Urinary bladder (tissue), 4 donors: ENCODE results near the gene DES. TPM values are rescaled to one million over a fixed set of nuclear protein-coding genes. Genes with fewer than 3 reads are reported as not detected.

Experiments
- DNase-seq: peaks from one replicate; pipeline ENCODE4 v3.0.0-alpha.2; 2015; ENCODE audit errors: extremely low spot score
- H3K27ac ChIP-seq: one replicate; pipeline ENCODE4 v1.5.1; 2013; ENCODE audit warnings: low read depth, mild to moderate bottlenecking, moderate library complexity
- H3K36me3 ChIP-seq: one replicate; pipeline ENCODE4 v1.6.1; 2013; ENCODE audit warnings: mild to moderate bottlenecking, moderate library complexity; ENCODE audit not compliant: insufficient read depth
- H3K4me1 ChIP-seq: one replicate; pipeline ENCODE4 v1.6.1; 2013; ENCODE audit warnings: mild to moderate bottlenecking, moderate library complexity; ENCODE audit not compliant: insufficient read depth
- H3K4me3 ChIP-seq: one replicate; pipeline ENCODE4 v1.5.1; 2013; ENCODE audit warnings: low read depth, low read length
- whole genome bisulfite sequencing: extraction: QIAGEN DNeasy Blood & Tissue Kit; methylation state at CpG from one replicate; pipeline ENCODE4 v1.1.7; 2013; 5-methylcytosine and 5-hydroxymethylcytosine counted together
- polyA plus RNA-seq: library from polyadenylated mRNA; stranded (reverse); fragments of 200-250 nt; gene quantifications from one replicate; pipeline ENCODE4 v1.2.3, GENCODE V29; 2013
- total RNA-seq: library from RNA; depleted of rRNA; stranded (reverse); fragments of >200 nt; gene quantifications from one replicate; pipeline ENCODE4 v1.2.3, GENCODE V29; 2014
- donor health status: healthy with polysubstance abuse.
- donor health status: healthy.

DES gene
- total RNA-seq: 1,909 TPM
- polyA plus RNA-seq: 8,236 TPM

DNA sequence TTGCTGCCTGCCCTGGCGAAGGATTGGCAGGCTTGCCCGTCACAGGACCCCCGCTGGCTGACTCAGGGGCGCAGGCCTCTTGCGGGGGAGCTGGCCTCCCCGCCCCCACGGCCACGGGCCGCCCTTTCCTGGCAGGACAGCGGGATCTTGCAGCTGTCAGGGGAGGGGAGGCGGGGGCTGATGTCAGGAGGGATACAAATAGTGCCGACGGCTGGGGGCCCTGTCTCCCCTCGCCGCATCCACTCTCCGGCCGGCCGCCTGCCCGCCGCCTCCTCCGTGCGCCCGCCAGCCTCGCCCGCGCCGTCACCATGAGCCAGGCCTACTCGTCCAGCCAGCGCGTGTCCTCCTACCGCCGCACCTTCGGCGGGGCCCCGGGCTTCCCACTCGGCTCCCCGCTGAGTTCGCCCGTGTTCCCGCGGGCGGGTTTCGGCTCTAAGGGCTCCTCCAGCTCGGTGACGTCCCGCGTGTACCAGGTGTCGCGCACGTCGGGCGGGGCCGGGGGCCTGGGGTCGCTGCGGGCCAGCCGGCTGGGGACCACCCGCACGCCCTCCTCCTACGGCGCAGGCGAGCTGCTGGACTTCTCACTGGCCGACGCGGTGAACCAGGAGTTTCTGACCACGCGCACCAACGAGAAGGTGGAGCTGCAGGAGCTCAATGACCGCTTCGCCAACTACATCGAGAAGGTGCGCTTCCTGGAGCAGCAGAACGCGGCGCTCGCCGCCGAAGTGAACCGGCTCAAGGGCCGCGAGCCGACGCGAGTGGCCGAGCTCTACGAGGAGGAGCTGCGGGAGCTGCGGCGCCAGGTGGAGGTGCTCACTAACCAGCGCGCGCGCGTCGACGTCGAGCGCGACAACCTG is at the start of gene DES:
Gene DES, plus strand, starts transcription at position 223 of the 857 bp plus-strand sequence. Its CDS starts 86 bp downstream, at position 309.
- DNase-seq: no peak
- no peaks in the 10 kb centered on the region for H3K36me3 ChIP-seq
- peak within 1 kb of the TSS; percentile 35 for H3K4me3 ChIP-seq
- H3K27ac ChIP-seq: no peak within 1 kb of the TSS
- WGBS: 5% methylated on average over 98 of the region's 98 CpGs
- H3K4me1 ChIP-seq: no peaks in the 10 kb centered on the region

DNA sequence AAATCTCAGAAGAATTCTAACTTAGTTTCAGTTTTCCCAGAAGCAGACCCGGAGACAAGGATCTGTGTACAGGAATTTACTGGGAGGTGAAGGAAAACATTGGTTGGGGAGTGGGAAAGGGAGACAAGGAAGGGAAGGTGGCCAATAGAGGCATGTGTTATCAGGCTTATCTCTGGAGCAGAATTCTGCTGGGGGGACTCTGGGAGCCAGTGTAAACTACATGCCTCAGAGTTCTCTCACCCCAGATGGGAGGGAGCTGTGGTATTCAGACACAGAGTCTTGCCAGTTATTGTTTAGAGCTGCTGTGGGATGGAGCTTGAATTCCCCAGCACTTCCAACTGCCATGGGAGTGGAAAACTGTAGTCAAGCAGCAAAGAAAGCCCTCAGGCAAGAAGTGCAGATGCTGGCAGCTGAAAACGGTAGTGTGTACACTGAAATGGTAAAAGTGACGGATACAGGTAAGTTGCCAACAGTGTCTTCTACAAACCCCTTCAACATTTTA is 49.4 kb upstream of the DES start:
- H3K4me3 ChIP-seq: no peak overlapping the region
- H3K36me3 ChIP-seq: no peaks in the 10 kb centered on the region
- no peak overlapping the region for H3K27ac ChIP-seq
- H3K4me1 ChIP-seq: no peaks in the 10 kb centered on the region
- DNase-seq: peak; percentile 32
- WGBS: 17% methylated on average over 3 of the region's 3 CpGs

DNA sequence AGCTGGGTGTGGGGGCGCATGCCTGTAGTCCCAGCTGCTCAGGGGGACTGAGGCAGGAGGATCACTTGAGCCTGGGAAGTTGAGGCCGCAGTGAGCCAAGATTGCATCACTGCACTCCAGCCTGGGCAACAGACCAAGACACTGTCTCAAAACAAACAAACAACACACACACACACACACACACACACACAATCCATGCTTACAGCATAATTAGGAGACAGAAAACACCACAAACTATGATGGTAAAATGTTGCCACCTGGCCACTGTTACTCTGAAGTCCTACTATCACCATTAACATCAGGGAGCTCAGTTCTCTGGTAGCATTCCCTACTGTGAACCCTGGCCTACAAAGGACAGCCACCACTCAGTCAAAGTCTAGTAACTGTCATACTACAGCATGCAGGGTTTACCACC is 48.7 kb upstream of the DES start:
- no peaks in the 10 kb centered on the region for H3K4me1 ChIP-seq
- H3K27ac ChIP-seq: no peak overlapping the region
- DNase-seq: no peak
- H3K36me3 ChIP-seq: no peaks in the 10 kb centered on the region
- WGBS: 19% methylated on average over 2 of the region's 2 CpGs
- no peak overlapping the region for H3K4me3 ChIP-seq

GRCh38 chr2:219378163-219378851 is 39.9 kb upstream of the DES start:
- WGBS: 89% methylated on average over 13 of the region's 13 CpGs
- H3K27ac ChIP-seq: no peak overlapping the region
- H3K4me3 ChIP-seq: no peak overlapping the region
- H3K4me1 ChIP-seq: no peaks in the 10 kb centered on the region
- no peaks in the 10 kb centered on the region for H3K36me3 ChIP-seq
- no peak for DNase-seq

- no peak overlapping the region for H3K4me3 ChIP-seq
- H3K27ac ChIP-seq: no peak overlapping the region
- no peaks in the 10 kb centered on the region for H3K4me1 ChIP-seq
- no peaks in the 10 kb centered on the region for H3K36me3 ChIP-seq
- DNase-seq: no peak
These were observed 37.3 kb upstream of the DES start for GRCh38 chr2:219380926-219381325.

DNA sequence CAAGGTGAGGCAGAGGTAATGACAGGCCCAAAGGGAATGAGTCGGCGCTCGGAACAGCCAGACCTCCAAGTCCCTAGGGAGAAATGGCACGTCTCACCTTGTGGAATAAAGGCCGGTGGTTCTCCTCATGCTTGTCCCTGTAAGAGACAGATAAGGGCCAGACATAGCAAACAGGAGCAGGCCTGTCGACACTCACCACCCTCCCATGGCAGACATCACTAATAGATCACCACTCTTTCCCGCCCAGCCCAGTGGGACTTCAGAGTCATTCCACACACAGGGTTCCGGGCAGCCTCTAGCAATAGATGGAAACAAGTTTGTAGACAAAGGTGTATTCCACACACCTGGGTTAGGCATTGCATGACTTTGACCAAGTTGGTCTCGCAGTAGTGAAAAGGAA is 36.7 kb upstream of the DES start:
- 88% methylated on average over 9 of the region's 9 CpGs for WGBS

DNA sequence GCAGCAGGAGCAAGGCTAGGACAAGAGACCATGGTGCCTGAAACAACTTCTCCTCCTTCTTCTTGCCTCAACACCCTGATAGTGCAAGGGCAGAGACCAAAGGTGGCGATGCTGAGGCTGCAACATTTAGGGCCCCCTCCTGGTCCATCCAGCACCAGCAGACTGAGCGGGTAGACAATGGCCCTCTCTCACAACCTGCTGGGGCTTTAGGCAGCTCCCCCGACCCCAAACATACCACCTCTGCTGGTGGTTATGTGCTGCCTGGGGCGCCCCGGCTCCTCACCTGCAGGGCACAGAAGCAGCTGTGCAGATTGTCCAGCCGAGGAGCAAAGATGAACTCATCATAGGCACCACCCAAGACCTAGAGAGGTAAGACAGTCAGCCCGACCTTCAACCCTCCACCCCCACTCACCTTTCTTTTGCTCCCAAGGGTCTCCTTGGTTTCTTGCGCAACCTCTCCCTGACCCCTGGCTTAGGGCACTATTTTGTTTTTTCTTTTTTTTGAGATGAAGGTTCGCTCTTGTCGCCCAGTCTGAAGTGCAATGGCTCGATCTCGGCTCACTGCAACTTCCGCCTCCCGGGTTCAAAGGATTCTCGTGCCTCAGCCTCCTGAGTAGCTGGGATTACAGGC is 34.0 kb upstream of the DES start:
- H3K4me1 ChIP-seq: peaks cover 3% of the 10 kb centered on the region
- WGBS: 86% methylated on average over 15 of the region's 15 CpGs

More for the DNA sequence above, 36.7 kb upstream of the DES start:
- Histone ChIP-seq H3K4me3 (no peak overlapping the region), H3K36me3 (no peaks in the 10 kb centered on the region), H3K27ac (no peak overlapping the region), H3K4me1 (no peaks in the 10 kb centered on the region)
- DNase-seq: no peak

DNA sequence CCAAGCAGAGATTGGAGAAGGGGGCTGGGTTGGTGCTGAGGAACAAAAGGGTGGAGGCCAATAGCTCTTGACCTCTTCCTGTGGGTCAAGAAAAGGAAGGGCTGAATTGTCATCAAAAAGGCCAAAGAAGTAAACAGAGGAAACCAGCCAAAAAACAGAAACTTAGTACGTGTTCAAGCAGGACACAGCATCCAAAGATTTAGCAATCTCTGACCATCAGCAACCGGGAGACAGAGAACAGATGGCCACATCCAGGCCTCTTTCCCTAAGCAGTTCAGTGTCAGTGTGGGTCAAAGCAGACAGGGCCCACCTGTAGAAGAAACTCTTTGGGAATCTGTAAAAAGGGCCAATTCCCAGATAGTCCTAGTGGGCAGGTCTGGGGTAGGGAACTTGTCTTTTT is 33.3 kb upstream of the DES start:
- Histone ChIP-seq H3K4me1 (peaks cover 3% of the 10 kb centered on the region), H3K4me3 (no peak overlapping the region), H3K27ac (no peak overlapping the region), H3K36me3 (no peaks in the 10 kb centered on the region)
- no peak for DNase-seq
- 38% methylated on average over 2 of the region's 2 CpGs for whole genome bisulfite sequencing

More for the DNA sequence above, 34.0 kb upstream of the DES start:
- no peak for DNase-seq
- Histone ChIP-seq H3K4me3 (no peak overlapping the region), H3K27ac (no peak overlapping the region), H3K36me3 (no peaks in the 10 kb centered on the region)

DNA sequence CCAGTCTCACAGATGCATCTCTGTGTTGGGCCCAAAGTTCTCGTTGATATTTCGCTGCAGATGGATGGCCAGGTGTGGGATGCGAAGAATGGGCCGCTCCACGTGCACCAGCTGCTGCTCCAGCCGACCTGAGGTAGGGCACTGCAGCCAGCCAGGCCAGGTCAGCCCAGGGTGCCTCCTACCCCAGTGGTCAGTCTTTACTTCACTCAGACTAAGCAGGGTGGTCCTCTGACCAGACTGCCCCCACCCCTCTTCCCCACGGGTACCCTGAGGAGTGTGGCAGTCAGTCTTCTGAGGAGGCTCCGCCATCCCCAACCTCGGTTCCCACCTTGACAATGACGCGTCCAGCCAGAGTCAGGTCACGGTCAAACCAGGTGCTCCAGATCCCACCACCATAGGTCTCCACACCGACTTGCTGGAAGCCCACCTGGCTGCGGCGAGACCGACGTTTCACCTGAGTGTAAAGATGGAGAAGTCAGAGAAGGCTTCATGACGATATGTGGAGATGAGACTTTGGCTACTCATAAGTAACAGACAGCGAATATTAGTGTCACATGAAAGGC is 32.1 kb upstream of the DES start:
- Histone ChIP-seq H3K36me3 (no peaks in the 10 kb centered on the region), H3K4me1 (peaks cover 3% of the 10 kb centered on the region), H3K27ac (no peak overlapping the region), H3K4me3 (no peak overlapping the region)
- 95% methylated on average over 19 of the region's 19 CpGs for WGBS
- DNase-seq: no peak

- Histone ChIP-seq H3K36me3 (no peaks in the 10 kb centered on the region), H3K4me3 (peak overlapping the region; percentile 66), H3K27ac (peak overlapping the region; percentile 76), H3K4me1 (peaks cover 3% of the 10 kb centered on the region)
- no peak for DNase-seq
- 38% methylated on average over 19 of the region's 19 CpGs for WGBS
These were observed 31.5 kb upstream of the DES start for GRCh38 chr2:219386532-219387280.

GRCh38 chr2:219387306-219388120 is 30.7 kb upstream of the DES start, which contains the start of gene DNPEP:
Gene DNPEP, minus strand, starts transcription at chr2:219387912. Its CDS starts 118 bp downstream, at chr2:219387794.
- peak within 1 kb of the TSS; percentile 76 for H3K27ac ChIP-seq
- peaks cover 3% of the 10 kb centered on the region for H3K4me1 ChIP-seq
- H3K36me3 ChIP-seq: no peaks in the 10 kb centered on the region
- H3K4me3 ChIP-seq: peak within 1 kb of the TSS; percentile 66
- DNase-seq: peak; percentile 77
- 1% methylated on average over 73 of the region's 76 CpGs for WGBS
